Fibroblast of gingiva (primary cell): ENCODE data around the gene CDT1.
"Not testable (repeated sequence)": the region's sequence is repeated elsewhere in the genome, so short reads cannot be mapped to it uniquely, and the experiment has no call there.

Experiments
- DNase-seq: peaks from one replicate; pipeline ENCODE4 v3.0.0-alpha.2; 2011; ENCODE audit warnings: low read depth

CDT1 gene

DNA sequence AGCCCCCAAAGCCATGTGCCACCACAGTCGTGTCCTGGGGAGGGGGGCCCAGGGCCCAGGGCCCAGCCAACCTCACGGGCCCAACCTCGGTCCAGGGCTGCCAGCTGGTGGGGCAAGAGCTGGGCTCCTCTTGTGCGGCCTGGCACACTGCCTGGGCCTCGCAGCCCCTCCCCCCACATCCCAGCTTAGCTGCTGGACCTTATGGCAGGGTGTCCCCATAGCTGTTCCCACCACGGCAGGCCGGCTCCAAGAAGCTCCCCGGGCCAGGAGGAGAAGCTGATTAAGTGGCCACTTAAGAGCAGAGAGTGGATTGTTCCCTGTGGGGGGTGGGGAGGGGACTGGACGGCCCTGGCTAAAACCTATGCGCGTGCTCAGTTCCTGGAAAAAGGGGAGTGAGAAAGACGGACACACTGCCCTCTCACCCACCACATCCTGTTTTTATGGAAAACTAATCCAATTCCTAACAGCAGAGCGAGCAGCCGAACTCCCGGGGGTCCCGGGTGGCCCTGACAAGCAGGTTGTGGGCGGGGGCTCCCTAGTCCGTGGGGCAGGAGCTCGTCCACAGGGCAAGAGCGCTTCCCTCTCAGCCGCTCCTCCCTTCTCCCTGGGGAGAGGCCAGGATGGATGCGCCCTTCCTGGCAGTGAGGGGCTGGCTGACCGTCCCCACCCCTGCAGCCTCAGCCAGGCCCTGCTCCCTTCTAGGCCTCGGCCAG, 35.4 kb upstream of the CDT1 start:
- peak; percentile 92 for DNase-seq

- no peak for DNase-seq
Observed at GRCh38 chr16:88769617-88770460, 33.8 kb upstream of the CDT1 start.

DNA sequence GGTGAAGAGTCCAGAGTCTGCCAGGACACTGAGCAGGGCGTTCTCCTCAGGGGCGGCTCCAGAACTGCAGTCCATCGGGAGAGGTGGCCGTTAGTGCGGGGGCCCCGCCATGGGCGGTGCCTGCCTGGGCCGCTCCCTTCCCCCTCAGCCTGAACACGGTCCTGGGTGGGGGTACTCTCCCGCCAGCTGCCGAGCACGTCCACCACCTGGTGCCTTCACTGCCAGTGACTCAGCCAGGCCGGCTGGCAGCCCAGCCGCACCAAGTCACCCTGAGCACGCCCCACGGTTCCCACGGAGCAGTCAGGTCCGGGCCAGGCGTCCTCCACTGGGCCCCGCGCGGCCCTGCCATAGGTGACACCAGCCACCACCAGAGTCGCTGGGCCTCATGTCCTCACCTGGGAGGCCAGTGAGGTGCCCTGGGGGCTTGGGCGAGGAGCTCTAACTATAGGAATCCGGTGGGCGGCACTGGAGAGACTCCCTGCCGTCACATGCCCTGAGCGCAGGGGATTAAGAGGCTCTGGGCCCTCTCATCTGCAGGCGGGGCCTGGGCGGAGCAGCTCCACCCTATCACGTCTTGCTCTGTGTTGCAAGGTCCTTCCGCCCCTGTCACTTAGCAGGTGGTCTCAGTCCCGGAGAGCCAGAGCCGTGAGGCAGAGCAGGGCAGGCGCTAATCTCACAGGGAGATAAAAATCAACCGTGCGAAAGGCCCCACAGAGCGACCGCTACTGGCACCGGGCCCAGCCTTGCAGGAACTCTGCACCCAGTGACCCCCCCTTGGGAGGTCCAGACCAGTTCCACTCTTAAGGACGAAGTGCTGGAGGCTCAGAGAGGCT, 32.9 kb upstream of the CDT1 start:
- DNase-seq = peak; percentile 29

DNA sequence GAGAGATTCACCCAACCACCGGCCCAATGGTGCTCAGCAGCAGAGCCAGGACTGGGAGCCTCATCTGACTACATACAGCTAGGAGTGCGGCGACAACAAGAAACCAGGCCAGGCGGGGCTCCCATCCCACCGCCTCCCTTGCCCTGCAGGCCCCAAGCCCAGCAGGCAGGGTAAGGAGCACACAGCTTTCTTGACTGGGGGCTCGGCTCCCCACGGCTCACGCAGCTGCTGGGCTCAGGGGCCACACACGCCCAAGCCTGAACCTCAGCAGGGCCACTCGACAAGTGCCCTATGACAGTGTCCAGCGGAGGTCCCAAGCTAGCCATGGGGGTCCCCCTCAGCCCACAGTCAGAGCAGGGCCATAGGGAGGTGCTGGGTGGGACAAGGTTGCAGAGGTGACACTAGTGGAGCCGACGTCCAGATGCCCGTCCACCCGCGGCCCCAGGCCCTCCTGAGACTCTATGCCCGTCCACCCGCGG, 32.3 kb upstream of the CDT1 start:
- DNase-seq = no peak

GRCh38 chr16:88771781-88772180, 31.8 kb upstream of the CDT1 start:
- DNase-seq = not testable (repeated sequence)

DNA sequence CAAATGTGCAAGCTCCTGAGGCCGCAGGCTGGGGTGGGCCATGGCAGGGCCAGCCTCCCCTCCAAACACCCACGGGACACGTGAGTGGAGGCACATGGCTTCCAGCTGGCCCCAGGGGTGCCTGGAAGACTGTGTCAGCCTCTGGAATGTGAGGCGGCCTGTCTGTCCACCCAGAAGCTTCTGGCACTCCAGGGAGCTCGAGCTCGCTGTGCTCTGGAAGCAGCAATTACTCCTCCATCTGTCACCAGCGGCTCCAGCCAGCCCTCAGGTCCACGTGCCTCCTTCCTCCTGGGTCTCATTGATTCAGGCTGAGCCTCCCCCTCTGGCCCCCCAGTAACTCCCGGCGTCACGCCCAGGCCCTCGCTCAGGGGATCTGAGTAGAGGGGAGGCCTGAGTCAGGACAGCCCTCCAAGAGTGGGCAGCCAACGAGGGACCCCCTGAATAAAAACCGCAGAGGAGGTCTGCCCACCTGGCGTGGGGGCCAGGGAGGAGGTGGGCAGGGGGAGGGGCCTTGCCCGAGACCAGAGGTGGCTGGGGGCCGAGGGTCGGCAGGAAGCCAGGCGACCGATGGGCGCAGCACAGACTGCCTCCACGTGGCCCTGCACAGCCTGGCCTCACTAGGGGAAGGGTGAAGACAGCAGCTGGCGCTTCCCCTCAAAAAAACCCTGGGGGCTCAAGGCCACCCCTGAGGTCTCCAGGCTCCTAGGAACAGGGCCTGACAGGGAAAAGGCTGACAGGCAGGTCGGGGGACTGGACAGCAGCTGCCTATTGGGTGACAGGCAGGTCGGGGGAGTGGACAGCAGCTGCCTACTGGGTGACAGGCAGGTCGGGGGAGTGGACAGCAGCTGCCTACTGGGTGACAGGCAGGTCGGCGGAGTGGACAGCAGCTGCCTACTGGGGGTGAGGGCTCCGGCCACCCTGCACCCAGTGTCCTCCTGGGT, 30.4 kb upstream of the CDT1 start:
- DNase-seq = peak; percentile 87

- DNase-seq = peak; percentile 74
Observed at GRCh38 chr16:88773812-88774291, 29.7 kb upstream of the CDT1 start.

GRCh38 chr16:88774544-88775393, 28.8 kb upstream of the CDT1 start:
- DNase-seq = no peak

- no peak for DNase-seq
Observed at GRCh38 chr16:88775825-88776224, 27.8 kb upstream of the CDT1 start.

GRCh38 chr16:88777471-88778270, 25.9 kb upstream of the CDT1 start:
- DNase-seq = no peak

- DNase-seq = no peak
Observed at GRCh38 chr16:88778271-88778525, 25.4 kb upstream of the CDT1 start.

- no peak for DNase-seq
Observed at GRCh38 chr16:88778541-88779065, 25.0 kb upstream of the CDT1 start.

- DNase-seq = no peak
Observed at GRCh38 chr16:88779406-88780141, 24.0 kb upstream of the CDT1 start.

DNA sequence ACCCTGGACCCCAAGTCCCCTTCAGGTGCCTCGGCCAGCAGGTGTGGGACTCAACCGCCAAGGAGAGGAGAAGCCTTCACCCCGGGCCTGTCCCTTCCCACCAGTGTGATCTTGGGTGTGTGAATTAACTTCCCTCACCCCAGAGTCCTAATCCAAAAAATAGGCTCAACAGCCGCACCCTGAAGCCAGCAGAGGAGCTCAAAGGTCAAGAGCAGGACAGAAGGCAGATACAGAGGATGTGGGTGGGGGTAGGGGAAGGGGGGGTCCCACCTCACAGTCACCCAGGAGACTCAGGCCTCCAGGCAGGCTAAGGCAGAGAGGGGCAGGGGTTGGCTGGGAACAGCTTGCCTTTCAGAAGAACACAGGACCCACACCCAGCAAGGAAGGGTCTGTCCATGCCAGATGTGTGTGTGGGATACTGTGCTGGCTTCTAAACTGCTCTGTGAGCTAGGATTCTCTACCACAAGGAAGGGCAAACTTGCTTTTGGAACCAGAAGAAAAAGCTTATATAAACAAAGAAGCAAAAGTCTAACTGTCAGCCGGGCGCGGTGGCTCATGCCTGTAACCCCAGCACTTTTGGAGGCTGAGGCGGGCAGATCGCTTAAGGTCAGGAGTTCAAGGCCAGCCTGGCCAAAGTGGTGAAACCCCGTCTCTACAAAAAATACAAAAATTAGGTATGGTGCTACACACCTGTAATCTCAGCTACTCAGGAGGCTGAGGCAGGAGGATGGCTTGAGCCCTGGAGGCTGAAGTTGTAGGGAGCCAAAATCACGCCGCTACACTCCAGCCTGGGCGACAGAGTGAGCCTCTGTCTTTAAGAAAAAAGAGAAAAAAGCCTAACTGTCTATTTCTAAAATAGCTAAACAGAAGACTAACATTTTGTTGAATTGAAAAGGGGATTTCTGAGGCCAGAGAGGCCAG, 23.2 kb upstream of the CDT1 start:
- no peak for DNase-seq

DNA sequence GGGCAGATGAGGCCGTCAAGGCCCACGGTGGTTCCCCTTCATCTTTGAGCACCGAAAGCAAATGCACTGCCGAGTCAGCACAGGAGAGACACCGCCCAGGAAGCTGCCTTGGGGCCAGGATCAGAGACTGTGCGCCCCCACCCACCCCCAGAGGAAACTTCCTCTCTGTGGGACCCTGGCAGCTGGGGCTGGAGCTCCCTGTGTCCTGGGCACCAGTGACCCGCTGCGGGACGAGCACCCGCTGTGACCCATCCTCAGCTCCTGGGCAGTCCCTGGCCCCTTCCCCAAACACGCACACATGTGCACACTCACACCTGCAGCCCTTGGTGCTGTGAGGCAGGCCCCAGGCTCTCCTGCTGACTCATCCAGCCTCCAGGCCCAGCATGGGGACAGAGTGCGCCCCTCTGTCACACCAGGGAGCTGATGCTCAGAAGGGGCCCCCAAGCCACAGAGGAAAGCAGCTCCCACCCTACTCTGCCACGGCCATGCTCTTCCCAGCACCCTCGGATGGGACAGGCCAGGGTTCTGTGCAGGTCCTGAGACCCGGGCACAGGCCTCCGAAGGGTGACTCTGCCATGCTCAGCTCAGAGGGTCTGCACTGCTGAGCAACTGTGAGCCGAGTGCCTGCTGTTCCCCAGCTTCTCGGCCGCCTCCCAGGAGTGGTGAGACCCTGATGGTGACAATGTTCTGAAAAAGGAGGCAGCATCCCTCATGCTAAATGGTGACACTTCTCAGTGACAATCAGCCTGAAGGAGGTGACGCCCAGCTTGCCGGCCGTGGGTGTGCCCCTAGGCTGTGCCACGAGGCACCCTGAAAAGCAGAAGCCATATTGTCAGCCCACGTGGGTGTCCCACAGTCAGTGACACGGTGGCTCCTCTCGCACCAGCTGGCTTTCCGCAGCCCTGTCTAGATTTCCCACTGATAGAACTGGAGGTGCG, 22.2 kb upstream of the CDT1 start:
- DNase-seq = no peak
